Psoas muscle (tissue), 8 donors: ENCODE results near the gene DHRS12. TPM values are rescaled to one million over a fixed set of nuclear protein-coding genes. Genes with fewer than 3 reads are reported as not detected.

Experiments
- ATAC-seq, 4 donors: fragments of 200-7000 bp; cut with Tn5 transposase; one replicate each; pipeline ENCODE4 v1.9.1; 2020; ENCODE audit warnings: moderate library complexity in 3 of 4, mild to moderate bottlenecking in 2 of 4
- DNase-seq, 2 donors: peaks; one replicate each; pipeline ENCODE4 v3.0.0-alpha.2; 2020
- H3K27ac ChIP-seq: fragments of 200-600 bp; one replicate; pipeline ENCODE4 v1.8.0; 2022
- H3K27me3 ChIP-seq, 3 donors: fragments of 200-600 bp in 1 of 3; one replicate each; pipeline versions ENCODE4 v1.6.1 to v1.8.0; 2013 to 2022; ENCODE audit warnings: low read length in 2 of 3, mild to moderate bottlenecking in 2 of 3, moderate library complexity in 1 of 3; ENCODE audit not compliant: insufficient read depth in 3 of 3
- H3K36me3 ChIP-seq, 2 donors: fragments of 200-600 bp in 1 of 2; one replicate each; pipeline versions ENCODE4 v1.6.1 to v1.8.0; 2013 to 2022; ENCODE audit warnings: low read depth in 1 of 2, mild to moderate bottlenecking in 1 of 2, moderate library complexity in 1 of 2; ENCODE audit not compliant: insufficient read depth in 1 of 2
- H3K4me1 ChIP-seq: fragments of 200-600 bp; one replicate; pipeline ENCODE4 v1.8.0; 2022
- H3K4me3 ChIP-seq: fragments of 200-600 bp; one replicate; pipeline ENCODE4 v1.8.0; 2022; ENCODE audit warnings: mild to moderate bottlenecking
- H3K9me3 ChIP-seq: fragments of 200-600 bp; one replicate; pipeline ENCODE4 v1.8.0; 2022
- CTCF ChIP-seq: fragments of 200-600 bp; IDR thresholded peaks from one replicate; pipeline ENCODE4 v1.8.0; 2022; ENCODE audit warnings: antibody characterized with exemption
- WGBS, 3 donors: extraction: QIAGEN DNeasy Blood & Tissue Kit; methylation state at CpG; one replicate each; pipeline versions ENCODE4 v1.1.6 to v1.1.7; 2013; 5-methylcytosine and 5-hydroxymethylcytosine counted together
- intact Hi-C, 2 donors: fragments of 100-400 bp; cut with DNase I; formaldehyde crosslinking; loops; one replicate each; pipeline versions ENCODE4 v1.11.0 to v1.14.2; 2022
- polyA plus RNA-seq, 3 donors: library from polyadenylated mRNA; stranded (reverse); fragments of 200-250 nt; gene quantifications; one replicate each; pipeline ENCODE4 v1.2.3, GENCODE V29; 2013
- total RNA-seq, 4 donors: library from RNA; stranded (reverse); fragmentation: NEBNext Ultra II Directional in 2 of 4; extraction: Animal tissue kit (Norgen Biotek cat#: 25700) in 2 of 4; gene quantifications; one replicate each; pipeline versions ENCODE4 v1.2.1 to v1.2.4, GENCODE V29; 2021 to 2023
- donor health status: healthy with polysubstance abuse.
- donor health status: DM: no; HTN: no; CAD: no; lungs with moderate emphysema.
- donor health status: Bipolar disorder and iron deficiency.
- donor health status: healthy.
- donor health status: DM: yes; HTN: yes; CAD: no.
- donor health status: DM: no; HTN: no; CAD: no.
- donor health status: DM: no; HTN: no; CAD: no.
- donor health status: DM: yes; HTN: yes; CAD: no.

Gene DHRS12
- total and polyA plus RNA-seq, 7 donors: 3.4 to 10.1 (median 4.9) TPM

GRCh38 chr13:51818276-51818675, 14.3 kb upstream of the DHRS12 start:
- Histone ChIP-seq H3K27me3 (no peaks in the 10 kb centered on the region), H3K9me3 (no peaks in the 10 kb centered on the region), H3K4me3 (no peak overlapping the region), H3K4me1 (peaks cover 14% of the 10 kb centered on the region), H3K36me3 (no peaks in the 10 kb centered on the region), H3K27ac (no peak overlapping the region)
- ATAC-seq (no peak), DNase-seq (no peak)
- intact Hi-C loops: no loop called here
- no peak for TF ChIP-seq CTCF
- WGBS, 3 donors: 79 to 98% (median 85%) methylated on average over 4 of the region's 4 CpGs

- H3K27ac ChIP-seq: no peak overlapping the region
- no peaks in the 10 kb centered on the region for H3K27me3 ChIP-seq
- no peak for TF ChIP-seq CTCF
- no peaks in the 10 kb centered on the region for H3K36me3 ChIP-seq
- ATAC-seq (no peak), DNase-seq (no peak)
- H3K9me3 ChIP-seq: no peaks in the 10 kb centered on the region
- intact Hi-C loops: no loop called here
- peaks cover 14% of the 10 kb centered on the region for H3K4me1 ChIP-seq
- 85 to 90% (median 85%) methylated on average over 8 of the region's 8 CpGs for WGBS, 3 donors
- H3K4me3 ChIP-seq: no peak overlapping the region
Measured at GRCh38 chr13:51817717-51818116, 13.8 kb upstream of the DHRS12 start.

GRCh38 chr13:51816604-51817249, 12.8 kb upstream of the DHRS12 start:
- TF ChIP-seq CTCF: no peak
- Histone ChIP-seq H3K9me3 (no peaks in the 10 kb centered on the region), H3K27me3 (no peaks in the 10 kb centered on the region), H3K27ac (no peak overlapping the region), H3K4me1 (peaks cover 14% of the 10 kb centered on the region), H3K36me3 (no peaks in the 10 kb centered on the region), H3K4me3 (no peak overlapping the region)
- 87 to 91% (median 88%) methylated on average over 19 of the region's 19 CpGs for WGBS, 3 donors
- DNase-seq: no peak
- no peak for ATAC-seq
- intact Hi-C loops: no loop called here

GRCh38 chr13:51815848-51816247, 11.9 kb upstream of the DHRS12 start:
- intact Hi-C loops: loop anchor here (2.0 kb wide), 1 partner anchor 313 kb away; the partner anchor contains the start of gene NEK5 (in 2 of the 2)
- no peak for TF ChIP-seq CTCF
- ATAC-seq (no peak), DNase-seq (no peak)
- Histone ChIP-seq H3K36me3 (no peaks in the 10 kb centered on the region), H3K27me3 (no peaks in the 10 kb centered on the region), H3K9me3 (no peaks in the 10 kb centered on the region), H3K4me1 (peaks cover 14% of the 10 kb centered on the region), H3K4me3 (no peak overlapping the region), H3K27ac (no peak overlapping the region)
- WGBS, 3 donors: 86 to 88% (median 86%) methylated on average over 11 of the region's 11 CpGs
